ENCODE data around the gene PIEZO2.
"Not testable (repeated sequence)": the region's sequence is repeated elsewhere in the genome, so short reads cannot be mapped to it uniquely, and the experiment has no call there.

PIEZO2 gene

DNA sequence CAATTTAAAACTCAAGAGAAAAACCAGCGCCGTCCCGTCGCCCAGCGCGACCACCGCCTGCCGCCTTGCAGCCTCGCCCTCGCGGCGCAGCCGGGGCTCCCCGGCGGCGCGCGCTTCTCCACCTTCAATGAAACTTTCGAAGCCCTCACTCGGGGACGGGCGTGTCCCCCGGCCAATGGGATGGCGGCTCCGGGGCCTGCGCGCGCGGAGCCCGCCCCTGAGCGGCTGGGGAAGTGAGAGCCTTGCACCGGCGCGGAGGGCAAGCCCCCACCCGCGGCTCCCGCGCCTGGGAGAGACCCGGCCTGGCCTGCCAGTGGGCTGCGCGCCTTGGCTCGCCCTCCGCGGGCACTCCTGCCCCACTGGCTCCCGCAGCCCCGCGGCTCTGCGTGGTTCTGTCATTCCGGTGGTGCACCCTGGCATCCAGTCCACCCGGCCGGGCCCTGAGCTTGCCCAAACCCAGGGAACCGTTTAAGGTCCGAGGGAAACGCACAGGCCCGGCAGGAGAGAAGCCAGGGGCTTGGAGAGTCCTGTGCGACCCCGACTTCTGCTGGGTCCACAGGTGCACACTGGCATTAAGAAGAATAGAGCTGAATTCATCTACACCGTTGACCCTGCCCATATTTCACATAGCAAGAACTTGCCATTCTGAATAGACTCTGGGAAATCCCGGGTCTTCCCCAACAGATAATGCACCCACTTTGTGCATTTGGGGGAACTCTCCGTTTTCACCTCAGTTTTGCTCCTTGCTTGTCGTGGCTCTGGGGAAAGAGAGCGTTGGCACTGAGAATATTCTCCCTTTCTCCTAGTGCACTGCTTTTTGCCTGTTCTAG lies at the start of gene PIEZO2:
TSS of gene PIEZO2 (minus strand) at position 129 of the 830 bp plus-strand sequence. CDS start 981 bp downstream, outside the sequence.
- peaks cover 31% of the 10 kb centered on the region for H3K4me1 ChIP-seq (ENCODE audit: control insufficient read depth, low read depth, low read length)
- peaks cover 62% of the 10 kb centered on the region for H3K27me3 ChIP-seq (ENCODE audit: control insufficient read depth, insufficient read depth, low read length)
- H3K4me3 ChIP-seq (ENCODE audit: low read length), result peak within 1 kb of the TSS; percentile 61
- no peak within 1 kb of the TSS for H3K9ac ChIP-seq (ENCODE audit: low read length)
- H3K9me3 ChIP-seq (ENCODE audit: control insufficient read depth, low read depth, low read length), result no peaks in the 10 kb centered on the region
- H3K27ac ChIP-seq (ENCODE audit: low read length), result no peak within 1 kb of the TSS
- peaks cover 3% of the 10 kb centered on the region for H3K36me3 ChIP-seq (ENCODE audit: control insufficient read depth, low read depth, low read length)

DNA sequence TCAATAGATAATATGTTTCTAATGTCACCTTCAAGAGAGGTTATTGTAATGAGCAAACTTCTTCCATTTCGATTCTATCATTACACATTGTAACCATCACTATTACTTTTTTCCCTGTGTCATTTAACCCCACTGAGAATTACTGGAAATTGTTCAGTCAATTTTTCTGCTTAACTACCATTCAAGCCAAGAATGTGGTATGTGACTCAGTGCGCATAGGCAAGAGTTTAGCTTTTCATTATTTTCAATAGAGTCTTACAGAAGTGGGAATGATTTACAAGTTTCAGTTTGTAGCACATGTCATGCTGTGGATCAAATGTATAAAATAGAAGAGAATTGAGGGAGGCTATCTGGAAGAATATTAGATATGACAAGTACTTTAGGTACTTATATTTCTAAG lies 34.3 kb upstream of the PIEZO2 start:
- Histone ChIP-seq H3K27ac (ENCODE audit: low read length) (no peak overlapping the region), H3K9ac (ENCODE audit: low read length) (no peak overlapping the region), H3K36me3 (ENCODE audit: control insufficient read depth, low read depth, low read length) (no peaks in the 10 kb centered on the region), H3K4me1 (ENCODE audit: control insufficient read depth, low read depth, low read length) (no peaks in the 10 kb centered on the region), H3K4me3 (ENCODE audit: low read length) (no peak overlapping the region), H3K9me3 (ENCODE audit: control insufficient read depth, low read depth, low read length) (no peaks in the 10 kb centered on the region), H3K27me3 (ENCODE audit: control insufficient read depth, insufficient read depth, low read length) (no peaks in the 10 kb centered on the region)

DNA sequence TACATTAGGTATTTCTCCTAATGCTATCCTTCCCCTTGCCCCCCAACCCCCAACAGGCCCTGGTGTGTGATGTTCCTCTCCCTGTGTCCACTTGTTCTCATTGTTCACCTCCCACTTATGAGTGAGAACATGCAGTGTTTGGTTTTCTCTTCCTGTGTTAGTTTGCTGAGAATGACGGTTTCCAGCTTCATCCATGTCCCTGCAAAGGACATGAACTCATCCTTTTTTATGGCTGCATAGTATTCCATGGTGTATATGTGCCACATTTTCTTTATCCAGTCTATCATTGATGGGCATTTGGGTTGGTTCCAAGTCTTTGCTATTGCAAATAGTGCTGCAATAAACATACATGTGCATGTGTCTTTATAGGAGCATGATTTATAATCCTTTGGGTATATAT lies 32.3 kb upstream of the PIEZO2 start:
- not testable (repeated sequence) for H3K9ac ChIP-seq (ENCODE audit: low read length); H3K36me3 ChIP-seq (ENCODE audit: control insufficient read depth, low read depth, low read length); H3K9me3 ChIP-seq (ENCODE audit: control insufficient read depth, low read depth, low read length); H3K27me3 ChIP-seq (ENCODE audit: control insufficient read depth, insufficient read depth, low read length); H3K27ac ChIP-seq (ENCODE audit: low read length); H3K4me1 ChIP-seq (ENCODE audit: control insufficient read depth, low read depth, low read length); H3K4me3 ChIP-seq (ENCODE audit: low read length)

DNA sequence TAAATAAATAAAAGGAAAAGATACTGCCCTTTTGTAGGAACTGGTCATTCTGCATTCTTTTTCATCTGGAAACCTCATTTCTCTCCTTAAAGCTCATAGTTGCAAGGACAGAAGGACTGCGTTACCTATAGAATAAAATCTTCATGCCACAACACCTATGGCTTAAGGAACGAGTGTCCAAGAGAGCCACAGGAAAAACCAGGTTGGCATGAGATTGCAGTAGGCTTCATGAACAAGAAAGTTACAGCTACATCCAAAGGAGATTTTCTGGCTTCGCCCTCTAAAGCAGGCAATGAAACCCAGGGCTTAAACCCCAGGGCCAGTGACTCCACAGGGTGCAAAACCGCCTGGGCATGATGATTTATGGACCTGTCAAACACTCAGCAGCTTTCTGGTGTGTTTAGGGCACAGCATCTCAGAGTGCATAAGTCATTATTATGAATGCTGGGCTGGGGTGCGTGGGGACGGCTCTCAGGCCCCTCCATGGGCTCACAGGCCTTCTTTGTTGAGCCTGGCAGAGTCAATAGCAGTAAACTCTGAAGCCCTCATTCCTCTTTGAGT lies 30.7 kb upstream of the PIEZO2 start:
- Histone ChIP-seq H3K4me3 (ENCODE audit: low read length) (no peak overlapping the region), H3K4me1 (ENCODE audit: control insufficient read depth, low read depth, low read length) (no peaks in the 10 kb centered on the region), H3K27me3 (ENCODE audit: control insufficient read depth, insufficient read depth, low read length) (no peaks in the 10 kb centered on the region), H3K9ac (ENCODE audit: low read length) (no peak overlapping the region), H3K27ac (ENCODE audit: low read length) (no peak overlapping the region), H3K9me3 (ENCODE audit: control insufficient read depth, low read depth, low read length) (no peaks in the 10 kb centered on the region), H3K36me3 (ENCODE audit: control insufficient read depth, low read depth, low read length) (no peaks in the 10 kb centered on the region)

DNA sequence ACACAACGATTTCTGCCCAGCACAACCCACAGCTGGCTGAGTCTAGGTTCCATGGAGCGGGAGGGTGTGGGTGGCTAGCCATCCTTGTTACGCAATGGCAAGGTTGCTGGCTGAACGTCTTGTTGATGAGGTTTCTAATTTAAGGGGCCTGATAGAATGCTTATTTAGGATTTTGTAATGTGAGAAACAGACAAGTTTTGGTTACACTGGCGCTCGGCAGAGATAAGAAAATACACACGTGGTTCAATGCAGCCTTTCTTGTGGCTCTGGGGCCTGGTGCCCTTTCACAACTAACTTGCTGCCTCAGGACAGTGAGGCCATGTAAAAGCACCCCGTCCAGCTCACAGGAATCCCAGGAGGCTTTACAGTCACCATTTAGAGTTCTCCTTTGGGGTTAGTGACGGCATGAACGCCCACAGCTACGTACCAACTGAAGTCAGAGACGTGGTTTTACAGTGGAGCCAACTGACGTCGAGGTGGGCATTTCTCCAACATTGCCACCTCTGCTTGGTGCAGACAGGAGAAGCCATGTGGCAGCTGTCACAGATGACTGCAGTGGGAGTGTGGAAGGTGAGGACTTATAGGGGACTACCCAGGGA lies 29.7 kb upstream of the PIEZO2 start:
- H3K4me1 ChIP-seq (ENCODE audit: control insufficient read depth, low read depth, low read length), result no peaks in the 10 kb centered on the region
- H3K4me3 ChIP-seq (ENCODE audit: low read length), result no peak overlapping the region
- no peaks in the 10 kb centered on the region for H3K36me3 ChIP-seq (ENCODE audit: control insufficient read depth, low read depth, low read length)
- no peaks in the 10 kb centered on the region for H3K27me3 ChIP-seq (ENCODE audit: control insufficient read depth, insufficient read depth, low read length)
- no peak overlapping the region for H3K27ac ChIP-seq (ENCODE audit: low read length)
- no peak overlapping the region for H3K9ac ChIP-seq (ENCODE audit: low read length)
- H3K9me3 ChIP-seq (ENCODE audit: control insufficient read depth, low read depth, low read length), result no peaks in the 10 kb centered on the region

DNA sequence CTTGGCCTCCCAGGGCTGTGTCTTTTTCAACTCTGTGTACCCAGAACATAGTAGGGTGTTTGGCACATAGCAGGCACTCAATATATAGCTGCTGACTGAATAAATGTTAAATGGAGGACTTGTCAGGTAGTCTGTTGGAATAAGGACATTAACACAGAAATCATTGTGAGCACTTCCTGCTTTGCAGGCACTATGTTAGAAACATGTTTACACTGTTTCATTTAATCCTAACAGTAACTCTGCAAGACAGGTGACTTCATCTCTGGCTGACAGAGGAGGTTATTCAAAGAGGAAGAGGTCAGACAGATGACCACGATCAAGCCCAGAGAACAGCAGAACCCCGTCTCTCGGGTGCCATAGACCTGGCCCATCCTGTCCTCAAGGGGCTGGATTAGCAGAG lies 28.0 kb upstream of the PIEZO2 start:
- no peak overlapping the region for H3K9ac ChIP-seq (ENCODE audit: low read length)
- H3K36me3 ChIP-seq (ENCODE audit: control insufficient read depth, low read depth, low read length), result no peaks in the 10 kb centered on the region
- no peak overlapping the region for H3K27ac ChIP-seq (ENCODE audit: low read length)
- no peaks in the 10 kb centered on the region for H3K9me3 ChIP-seq (ENCODE audit: control insufficient read depth, low read depth, low read length)
- no peak overlapping the region for H3K4me3 ChIP-seq (ENCODE audit: low read length)
- no peaks in the 10 kb centered on the region for H3K27me3 ChIP-seq (ENCODE audit: control insufficient read depth, insufficient read depth, low read length)
- no peaks in the 10 kb centered on the region for H3K4me1 ChIP-seq (ENCODE audit: control insufficient read depth, low read depth, low read length)

DNA sequence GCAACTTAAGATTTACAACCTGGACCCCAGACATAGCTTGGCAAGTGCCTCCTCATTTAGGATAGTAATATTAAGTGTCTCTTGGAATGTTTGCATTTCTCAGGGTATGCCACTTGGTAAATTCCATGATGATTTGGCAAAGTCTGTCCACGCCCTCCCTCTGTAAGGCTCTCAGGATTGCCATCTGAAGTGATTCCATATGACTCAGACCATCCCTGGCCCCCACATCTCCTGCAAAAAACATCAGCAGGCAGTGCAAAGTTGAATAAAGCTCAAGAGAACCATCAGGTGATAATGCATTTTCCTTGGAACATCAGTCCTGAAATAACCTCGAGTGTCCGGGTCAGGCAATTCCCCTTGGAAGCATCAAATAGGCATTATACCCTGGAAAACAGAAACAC lies 27.1 kb upstream of the PIEZO2 start:
- H3K9ac ChIP-seq (ENCODE audit: low read length), result no peak overlapping the region
- no peak overlapping the region for H3K4me3 ChIP-seq (ENCODE audit: low read length)
- H3K9me3 ChIP-seq (ENCODE audit: control insufficient read depth, low read depth, low read length), result no peaks in the 10 kb centered on the region
- no peaks in the 10 kb centered on the region for H3K4me1 ChIP-seq (ENCODE audit: control insufficient read depth, low read depth, low read length)
- no peak overlapping the region for H3K27ac ChIP-seq (ENCODE audit: low read length)
- no peaks in the 10 kb centered on the region for H3K27me3 ChIP-seq (ENCODE audit: control insufficient read depth, insufficient read depth, low read length)
- no peaks in the 10 kb centered on the region for H3K36me3 ChIP-seq (ENCODE audit: control insufficient read depth, low read depth, low read length)

DNA sequence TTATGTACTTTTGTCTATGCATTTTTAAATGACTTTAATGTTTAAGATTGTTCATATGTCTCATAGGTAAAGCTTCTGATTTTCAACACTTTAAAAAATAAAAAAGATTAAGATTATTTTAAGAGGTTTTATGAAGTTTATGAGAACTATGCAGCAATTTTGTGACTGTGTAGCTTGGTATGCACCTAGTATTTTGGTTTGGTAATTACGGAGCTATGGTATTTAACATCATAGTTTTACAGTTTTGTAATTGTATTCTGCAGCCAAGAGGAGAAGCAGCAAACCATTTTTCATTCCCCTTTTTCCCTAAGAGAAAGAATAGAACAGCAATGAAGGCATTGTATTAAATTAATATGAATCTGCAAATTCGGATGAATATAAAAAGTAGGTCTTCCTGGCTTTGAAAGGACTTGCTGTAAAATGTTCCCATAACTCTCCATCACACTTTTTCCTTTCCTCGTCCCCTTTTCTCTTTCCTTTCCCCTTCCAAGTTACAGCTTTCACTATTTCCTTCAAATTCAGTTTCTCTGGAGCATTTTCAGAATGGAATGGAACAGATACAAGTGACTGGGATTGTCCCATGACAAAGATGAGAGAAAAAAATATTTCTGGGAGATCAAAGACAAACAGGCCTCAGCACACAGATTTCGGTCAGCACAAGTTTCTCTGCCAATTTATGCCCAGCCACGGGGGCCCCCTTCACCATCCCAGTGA lies 26.1 kb upstream of the PIEZO2 start:
- H3K27ac ChIP-seq (ENCODE audit: low read length), result no peak overlapping the region
- no peak overlapping the region for H3K9ac ChIP-seq (ENCODE audit: low read length)
- no peak overlapping the region for H3K4me3 ChIP-seq (ENCODE audit: low read length)
- H3K4me1 ChIP-seq (ENCODE audit: control insufficient read depth, low read depth, low read length), result no peaks in the 10 kb centered on the region
- no peaks in the 10 kb centered on the region for H3K36me3 ChIP-seq (ENCODE audit: control insufficient read depth, low read depth, low read length)
- H3K9me3 ChIP-seq (ENCODE audit: control insufficient read depth, low read depth, low read length), result no peaks in the 10 kb centered on the region
- H3K27me3 ChIP-seq (ENCODE audit: control insufficient read depth, insufficient read depth, low read length), result no peaks in the 10 kb centered on the region

DNA sequence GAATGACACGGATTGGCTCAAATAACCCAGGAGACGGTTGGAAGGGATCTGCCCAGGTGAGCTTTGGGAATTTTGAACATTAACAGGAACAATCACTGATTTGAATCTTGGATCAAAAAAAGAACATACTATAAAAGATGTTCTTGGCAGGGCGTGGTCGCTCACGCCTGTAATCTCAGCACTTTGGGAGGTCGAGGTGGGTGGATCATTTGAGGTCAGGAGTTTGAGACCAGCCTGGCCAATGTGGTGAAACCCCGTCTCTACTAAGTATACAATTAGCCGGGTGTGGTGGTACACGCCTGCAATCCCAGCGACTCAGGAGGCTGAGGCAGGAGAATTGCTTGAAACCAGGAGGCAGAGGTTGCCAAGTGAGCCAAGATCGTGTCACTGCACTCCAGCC lies 24.8 kb upstream of the PIEZO2 start:
- not testable (repeated sequence) for H3K9me3 ChIP-seq (ENCODE audit: control insufficient read depth, low read depth, low read length)

DNA sequence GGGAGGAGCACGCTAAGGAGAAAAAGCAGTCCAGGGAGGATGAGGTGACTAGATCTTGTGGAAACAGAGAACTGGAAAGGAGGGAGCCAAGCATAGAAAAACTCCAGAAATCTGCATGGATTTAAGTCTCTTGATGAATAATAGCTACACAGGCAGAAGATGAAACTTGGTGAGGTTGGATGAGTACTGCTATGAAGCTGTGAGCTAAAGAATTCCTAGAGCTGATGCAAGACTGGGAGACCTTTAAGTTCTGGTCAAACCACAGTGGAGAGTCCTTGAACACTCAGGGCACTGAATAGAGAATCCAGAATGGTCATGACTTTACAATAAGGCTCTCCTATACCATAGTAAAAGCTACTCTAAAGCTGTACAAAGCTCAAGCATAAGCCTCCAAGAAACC lies 18.4 kb upstream of the PIEZO2 start:
- H3K4me1 ChIP-seq (ENCODE audit: control insufficient read depth, low read depth, low read length), result peaks cover 10% of the 10 kb centered on the region
- no peak overlapping the region for H3K9ac ChIP-seq (ENCODE audit: low read length)
- no peaks in the 10 kb centered on the region for H3K36me3 ChIP-seq (ENCODE audit: control insufficient read depth, low read depth, low read length)
- H3K4me3 ChIP-seq (ENCODE audit: low read length), result no peak overlapping the region
- H3K27ac ChIP-seq (ENCODE audit: low read length), result no peak overlapping the region
- H3K27me3 ChIP-seq (ENCODE audit: control insufficient read depth, insufficient read depth, low read length), result peaks cover 29% of the 10 kb centered on the region
- H3K9me3 ChIP-seq (ENCODE audit: control insufficient read depth, low read depth, low read length), result no peaks in the 10 kb centered on the region

More for the DNA sequence above, 24.8 kb upstream of the PIEZO2 start:
- H3K27ac ChIP-seq (ENCODE audit: low read length); H3K27me3 ChIP-seq (ENCODE audit: control insufficient read depth, insufficient read depth, low read length); H3K4me1 ChIP-seq (ENCODE audit: control insufficient read depth, low read depth, low read length); H3K4me3 ChIP-seq (ENCODE audit: low read length); H3K36me3 ChIP-seq (ENCODE audit: control insufficient read depth, low read depth, low read length); H3K9ac ChIP-seq (ENCODE audit: low read length): not testable (repeated sequence)

DNA sequence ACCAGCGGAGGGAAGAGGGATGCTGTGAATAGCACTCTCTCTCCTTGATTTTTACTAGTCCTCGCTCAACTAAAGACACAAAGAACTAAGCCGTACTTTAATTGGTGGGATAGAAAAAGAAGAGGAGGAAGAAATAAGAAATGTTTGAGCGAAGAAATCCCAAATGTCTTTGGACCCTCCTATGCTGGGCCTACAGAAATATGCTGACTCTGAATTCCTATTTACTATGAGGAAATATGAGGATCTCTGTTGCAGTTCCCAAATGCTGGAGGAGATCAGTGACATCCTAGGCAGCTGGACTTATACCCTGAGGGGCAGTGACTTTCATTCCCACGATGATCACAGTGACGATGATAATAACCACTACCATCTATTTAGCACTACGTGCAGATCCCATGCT lies 16.6 kb upstream of the PIEZO2 start:
- Histone ChIP-seq H3K4me1 (ENCODE audit: control insufficient read depth, low read depth, low read length) (peaks cover 10% of the 10 kb centered on the region), H3K9me3 (ENCODE audit: control insufficient read depth, low read depth, low read length) (no peaks in the 10 kb centered on the region), H3K36me3 (ENCODE audit: control insufficient read depth, low read depth, low read length) (no peaks in the 10 kb centered on the region), H3K27ac (ENCODE audit: low read length) (no peak overlapping the region), H3K27me3 (ENCODE audit: control insufficient read depth, insufficient read depth, low read length) (peaks cover 29% of the 10 kb centered on the region), H3K4me3 (ENCODE audit: low read length) (no peak overlapping the region), H3K9ac (ENCODE audit: low read length) (no peak overlapping the region)
